HepG2 (cell line): ENCODE data around the gene KDM2B. TPM values are rescaled to one million over a fixed set of nuclear protein-coding genes. Genes with fewer than 3 reads are reported as not detected.

Source experiments
- ATAC-seq: fragments of 200-7000 bp; cut with Tn5 transposase; 3 replicates; pipeline ENCODE4 v1.9.1; 2020; ENCODE audit warnings: mild to moderate bottlenecking, moderate library complexity
- BruUV-seq: library from RNA; stranded (reverse); fragments of 400-500 nt; replicated peaks from 2 replicates; lab custom pipeline; 2021; lab: Mats Ljungman, UMichigan
- CTCF ChIA-PET: fragments of 300-600 bp; formaldehyde crosslinking; extraction: SDS; loops from one replicate; lab custom pipeline; 2021; ENCODE audit warnings: low total read pairs, inconsistent platforms, low intra/inter-chr PET ratio; lab: Yijun Ruan, JAX
- POLR2A ChIA-PET: fragments of 350-600 bp; sonication (Branson Sonifier 250); formaldehyde crosslinking; loops from one replicate; lab custom pipeline; 2020; ENCODE audit warnings: antibody characterized with exemption, inconsistent platforms; lab: Yijun Ruan, JAX
- DNase-seq: peaks from one replicate; pipeline ENCODE4 v3.0.0-alpha.2; 2015; ENCODE audit warnings: low spot score
- FAIRE-seq: peaks from 3 replicates; lab custom pipeline; 2011; peaks lifted over from hg19 to GRCh38; lab: Jason Lieb, UNC
- H2AFZ ChIP-seq: one replicate; pipeline ENCODE4 v1.6.1; 2011; ENCODE audit warnings: low read length, inconsistent platforms
- H3K27ac ChIP-seq: fragments of 300-600 bp; 3 replicates; pipeline ENCODE4 v1.8.0; 2011; ENCODE audit warnings: mixed run types, mild to moderate bottlenecking, mixed read lengths, low read length, inconsistent platforms; ENCODE audit not compliant: insufficient read depth; ENCODE audit errors: extremely low read length
- H3K27me3 ChIP-seq, 2 experiments: fragments of 200-600 bp in 1 of 2; 2 replicates in 1 of 2; 3 replicates in 1 of 2; pipeline versions ENCODE4 v1.6.0 to v1.8.0; 2011; ENCODE audit warnings: low read length in 2 of 2, mild to moderate bottlenecking in 2 of 2, moderate library complexity in 2 of 2, inconsistent platforms in 1 of 2; ENCODE audit not compliant: insufficient read depth in 2 of 2, control insufficient read depth in 1 of 2
- H3K36me3 ChIP-seq, 2 experiments: fragments of 200-600 bp in 1 of 2; replicated peaks in 1 of 2; 2 replicates in 1 of 2; 3 replicates in 1 of 2; pipeline versions ENCODE4 v1.5.1 to v1.8.0; 2011; ENCODE audit warnings: low read length in 2 of 2, inconsistent platforms in 1 of 2; ENCODE audit not compliant: insufficient read depth in 2 of 2, control insufficient read depth in 1 of 2
- H3K4me1 ChIP-seq: 2 replicates; pipeline ENCODE4 v1.5.1; 2012; ENCODE audit warnings: low read length, inconsistent platforms; ENCODE audit not compliant: insufficient read depth
- H3K4me2 ChIP-seq: 2 replicates; pipeline ENCODE4 v1.6.0; 2011; ENCODE audit warnings: low read depth, low read length, inconsistent platforms
- H3K4me3 ChIP-seq, 3 experiments: fragments of 200-600 bp in 1 of 3; sonication (generic), shearing (Covaris generic) in 1 of 3; replicated peaks in 1 of 3; 2 replicates each; pipeline ENCODE4 v1.5.1; 2011 to 2016; ENCODE audit warnings: low read length in 3 of 3, inconsistent platforms in 2 of 3, low read depth in 2 of 3, mild to moderate bottlenecking in 2 of 3, control low read depth in 1 of 3, mixed read lengths in 1 of 3; ENCODE audit not compliant: insufficient read depth in 1 of 3
- H3K79me2 ChIP-seq: one replicate; pipeline ENCODE4 v1.6.1; 2011; ENCODE audit warnings: low read length, inconsistent platforms; ENCODE audit not compliant: insufficient read depth
- H3K9ac ChIP-seq: 2 replicates; pipeline ENCODE4 v1.6.0; 2011; ENCODE audit warnings: mild to moderate bottlenecking, low read depth, low read length, inconsistent platforms; ENCODE audit not compliant: insufficient read depth
- H3K9me3 ChIP-seq: 2 replicates; pipeline ENCODE4 v1.5.1; 2012; ENCODE audit warnings: mild to moderate bottlenecking, low read length
- H4K20me1 ChIP-seq: 2 replicates; pipeline ENCODE4 v1.6.0; 2011; ENCODE audit warnings: inconsistent platforms, mild to moderate bottlenecking, low read length, moderate library complexity; ENCODE audit not compliant: insufficient read depth
- CBX2 ChIP-seq, 2 experiments: fragments of 200-600 bp in 1 of 2; sonication (generic); formaldehyde crosslinking in 1 of 2; IDR thresholded peaks; 2 replicates each; pipeline versions ENCODE4 v1.7.0 to v1.8.1; 2018 to 2022; ENCODE audit warnings: low read depth in 2 of 2, low read length in 1 of 2, mild to moderate bottlenecking in 1 of 2, missing genetic modification reagents in 1 of 2
- FOXP1 ChIP-seq, 2 experiments: fragments of 450-650 bp in 1 of 2; IDR thresholded peaks; 2 replicates each; pipeline ENCODE4 v1.6.1; 2017 to 2018; ENCODE audit warnings: antibody characterized with exemption in 1 of 2
- HDAC2 ChIP-seq: sonication (generic); formaldehyde crosslinking; IDR thresholded peaks from 2 replicates; pipeline ENCODE4 v1.4.0; 2020; ENCODE audit warnings: missing genetic modification reagents
- HMG20A ChIP-seq: IDR thresholded peaks from 2 replicates; pipeline ENCODE4 v1.6.1; 2016; ENCODE audit warnings: borderline replicate concordance
- NR2F1 ChIP-seq, 2 experiments: fragments of 450-650 bp in 1 of 2; formaldehyde crosslinking in 1 of 2; IDR thresholded peaks; 2 replicates each; pipeline versions ENCODE4 v1.5.0 to v1.6.1; 2016 to 2020; ENCODE audit warnings: mild to moderate bottlenecking in 1 of 2, missing compliant biosample characterization in 1 of 2, missing genetic modification reagents in 1 of 2, moderate library complexity in 1 of 2
- NR2F6 ChIP-seq, 2 experiments: IDR thresholded peaks; 2 replicates each; pipeline ENCODE4 v1.6.1; 2016; ENCODE audit warnings: antibody characterized with exemption in 1 of 2, mild to moderate bottlenecking in 1 of 2
- RAD21 ChIP-seq: fragments of 450-650 bp; formaldehyde crosslinking; IDR thresholded peaks from 2 replicates; pipeline ENCODE4 v1.5.0; 2020; ENCODE audit warnings: mild to moderate bottlenecking
- RXRA ChIP-seq: sonication (generic); formaldehyde crosslinking; IDR thresholded peaks from 2 replicates; pipeline ENCODE4 v1.5.1; 2020; ENCODE audit warnings: missing genetic modification reagents
- SOX6 ChIP-seq, 2 experiments: fragments of 450-650 bp in 1 of 2; sonication (generic) in 1 of 2; formaldehyde crosslinking in 1 of 2; IDR thresholded peaks; 2 replicates each; pipeline versions ENCODE4 v1.4.0 to v1.6.1; 2017 to 2020; ENCODE audit warnings: antibody characterized with exemption in 1 of 2, mild to moderate bottlenecking in 1 of 2, missing genetic modification reagents in 1 of 2
- ZMYM3 ChIP-seq: sonication (generic); formaldehyde crosslinking; IDR thresholded peaks from 2 replicates; pipeline ENCODE4 v1.5.1; 2020; ENCODE audit warnings: mild to moderate bottlenecking, missing genetic modification reagents
- ZNF441 ChIP-seq: sonication (generic); formaldehyde crosslinking; IDR thresholded peaks from 2 replicates; pipeline ENCODE4 v1.7.0; 2021; ENCODE audit warnings: missing genetic modification reagents, borderline replicate concordance
- WGBS: methylation state at CpG from one replicate; pipeline ENCODE4 v1.1.6; 2017; ENCODE audit warnings: low lambda C conversion rate; 5-methylcytosine and 5-hydroxymethylcytosine counted together
- in situ Hi-C: cut with HindIII; loops from 2 replicates; pipeline ENCODE4 v1.10.0; 2017; ENCODE audit warnings: low pct_unique_long_range_greater_than_20kb; ENCODE audit not compliant: extremely low pct_ligation_motif_present
- intact Hi-C: fragments of 100-400 bp; cut with micrococcal nuclease; formaldehyde crosslinking; loops from one replicate; pipeline ENCODE4 v1.10.0; 2022; ENCODE audit not compliant: unreplicated experiment
- polyA plus RNA-seq, 8 experiments: library from polyadenylated mRNA; depleted of rRNA in 3 of 8; stranded (reverse) in 7 of 8; unstranded in 1 of 8; fragments of >200 nt; fragmentation: Illumina TruSeq in 4 of 8; extraction: Trizol in 4 of 8; gene quantifications; 2 replicates each; pipeline versions ENCODE4 v1.2.1 to v1.2.3, GENCODE V29; 2011 to 2016; ENCODE audit warnings: low read depth in 4 of 8, missing spikeins in 1 of 8, mixed read lengths in 1 of 8; ENCODE audit not compliant: insufficient read depth in 1 of 8
- total RNA-seq, 5 experiments: library from RNA; depleted of rRNA; stranded (reverse); fragments of >200 nt; fragmentation: Illumina TruSeq; extraction: Trizol; gene quantifications; 2 replicates each; pipeline ENCODE4 v1.2.3, GENCODE V29; 2016; ENCODE audit warnings: low read depth in 1 of 5
- TF ChIP-seq, protein P1 (sequence below): sonication (generic); formaldehyde crosslinking; IDR thresholded peaks from 2 replicates; pipeline ENCODE4 v1.8.1; 2023; ENCODE audit warnings: missing genetic modification reagents, mild to moderate bottlenecking, borderline replicate concordance
- TF ChIP-seq, protein P2 (sequence below): IDR thresholded peaks from 2 replicates; pipeline ENCODE4 v1.4.0; 2020; ENCODE audit warnings: mild to moderate bottlenecking, missing genetic modification reagents
- TF ChIP-seq, protein P3 (sequence below): IDR thresholded peaks from 2 replicates; pipeline ENCODE4 v1.6.1; 2016
- TF ChIP-seq, protein P4 (sequence below): sonication (generic); formaldehyde crosslinking; IDR thresholded peaks from 2 replicates; pipeline ENCODE4 v1.5.0; 2020; ENCODE audit warnings: missing genetic modification reagents
- TF ChIP-seq, protein P5 (sequence below): IDR thresholded peaks from 2 replicates; pipeline ENCODE4 v1.6.1; 2016; ENCODE audit warnings: low read depth, control low read depth

KDM2B gene
- total and polyA plus RNA-seq, 2 of the 13 experiments (the other 11 are each of a cell fraction or from before 2014, with no cell fraction given): 17.5 to 26.1 TPM

DNA sequence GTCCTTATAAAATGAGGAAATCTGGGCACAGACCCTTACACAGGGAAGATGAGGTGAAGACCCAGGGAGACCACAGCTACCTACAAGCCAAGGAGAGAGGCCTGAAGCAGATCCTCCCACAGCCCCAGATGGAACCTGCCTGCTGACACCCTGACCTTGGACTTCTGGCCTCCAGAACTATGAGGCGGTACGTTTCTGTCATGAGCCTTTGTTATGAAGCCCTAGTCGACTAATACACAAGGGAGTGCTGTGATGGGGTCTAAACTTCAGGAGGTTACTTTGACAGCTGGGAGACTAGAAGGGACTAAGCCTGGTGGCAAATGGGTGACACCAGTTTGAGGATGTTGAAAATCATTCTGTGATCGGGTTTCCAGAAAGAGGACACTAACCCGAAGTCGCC is 95.9 kb downstream of the KDM2B start:
- BruUV-seq: no TSS peak
- no peak overlapping the region for H3K4me3 ChIP-seq
- H3K4me1 ChIP-seq: peaks cover 61% of the 10 kb centered on the region
- in situ Hi-C loops (no loop called here), intact Hi-C loops (no loop called here)
- H3K27me3 ChIP-seq: no peaks in the 10 kb centered on the region
- H2AFZ ChIP-seq: no peak overlapping the region
- no peak overlapping the region for H3K9ac ChIP-seq
- 36% methylated on average over 6 of the region's 6 CpGs for WGBS
- POLR2A ChIA-PET: no interaction called here
- no peaks in the 10 kb centered on the region for H3K79me2 ChIP-seq
- no peaks in the 10 kb centered on the region for H3K9me3 ChIP-seq
- FAIRE-seq: peak; percentile 8
- H3K27ac ChIP-seq: peak overlapping the region; percentile 46
- peak; percentile 76 for ATAC-seq
- H4K20me1 ChIP-seq: no peaks in the 10 kb centered on the region
- DNase-seq: peak; percentile 79
- peak overlapping the region; percentile 51 for H3K4me2 ChIP-seq
- H3K36me3 ChIP-seq: no peaks in the 10 kb centered on the region
- CTCF ChIA-PET: no interaction called here
- TF ChIP-seq ZMYM3 (CRISPR knock-in tag) (0 out of 2 replicates have a peak, but pooled peaks have one; percentile 16), HMG20A (peak; percentile 46; the same call in 1 of the 2 replicates), NR2F1 (CRISPR knock-in tag; IDR thresholded peaks at IDR 0.05) (peak; percentile 15 to 42; a peak in 1 of 4 replicates), HDAC2 (CRISPR knock-in tag) (peak; percentile 65; the same call in 1 of the 2 replicates), CBX2 (IDR thresholded peaks at IDR 0.05; ENCODE audit: low read depth, low read length) (no peak), CBX2 (CRISPR knock-in tag; IDR thresholded peaks at IDR 0.05; ENCODE audit: low read depth) (no peak), ZNF441 (0 out of 2 replicates have a peak, but pooled peaks have one; percentile 25), NR2F6 (IDR thresholded peaks at IDR 0.05) (0 out of 2 replicates have a peak, but pooled peaks have one; percentile 32), NR2F6 (CRISPR knock-in tag; IDR thresholded peaks at IDR 0.05) (peak; percentile 62), RXRA (peak; percentile 38; the same call in 1 of the 2 replicates), RAD21 (CRISPR knock-in tag) (no peak), SOX6 (IDR thresholded peaks at IDR 0.05) (no peak), SOX6 (CRISPR knock-in tag; IDR thresholded peaks at IDR 0.05) (peak; percentile 69), FOXP1 (IDR thresholded peaks at IDR 0.05) (no peak), FOXP1 (CRISPR knock-in tag; IDR thresholded peaks at IDR 0.05) (no peak)
- TF ChIP-seq, protein P1, sequence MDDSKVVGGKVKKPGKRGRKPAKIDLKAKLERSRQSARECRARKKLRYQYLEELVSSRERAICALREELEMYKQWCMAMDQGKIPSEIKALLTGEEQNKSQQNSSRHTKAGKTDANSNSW (CRISPR knock-in tag): no peak
- TF ChIP-seq, protein P2, sequence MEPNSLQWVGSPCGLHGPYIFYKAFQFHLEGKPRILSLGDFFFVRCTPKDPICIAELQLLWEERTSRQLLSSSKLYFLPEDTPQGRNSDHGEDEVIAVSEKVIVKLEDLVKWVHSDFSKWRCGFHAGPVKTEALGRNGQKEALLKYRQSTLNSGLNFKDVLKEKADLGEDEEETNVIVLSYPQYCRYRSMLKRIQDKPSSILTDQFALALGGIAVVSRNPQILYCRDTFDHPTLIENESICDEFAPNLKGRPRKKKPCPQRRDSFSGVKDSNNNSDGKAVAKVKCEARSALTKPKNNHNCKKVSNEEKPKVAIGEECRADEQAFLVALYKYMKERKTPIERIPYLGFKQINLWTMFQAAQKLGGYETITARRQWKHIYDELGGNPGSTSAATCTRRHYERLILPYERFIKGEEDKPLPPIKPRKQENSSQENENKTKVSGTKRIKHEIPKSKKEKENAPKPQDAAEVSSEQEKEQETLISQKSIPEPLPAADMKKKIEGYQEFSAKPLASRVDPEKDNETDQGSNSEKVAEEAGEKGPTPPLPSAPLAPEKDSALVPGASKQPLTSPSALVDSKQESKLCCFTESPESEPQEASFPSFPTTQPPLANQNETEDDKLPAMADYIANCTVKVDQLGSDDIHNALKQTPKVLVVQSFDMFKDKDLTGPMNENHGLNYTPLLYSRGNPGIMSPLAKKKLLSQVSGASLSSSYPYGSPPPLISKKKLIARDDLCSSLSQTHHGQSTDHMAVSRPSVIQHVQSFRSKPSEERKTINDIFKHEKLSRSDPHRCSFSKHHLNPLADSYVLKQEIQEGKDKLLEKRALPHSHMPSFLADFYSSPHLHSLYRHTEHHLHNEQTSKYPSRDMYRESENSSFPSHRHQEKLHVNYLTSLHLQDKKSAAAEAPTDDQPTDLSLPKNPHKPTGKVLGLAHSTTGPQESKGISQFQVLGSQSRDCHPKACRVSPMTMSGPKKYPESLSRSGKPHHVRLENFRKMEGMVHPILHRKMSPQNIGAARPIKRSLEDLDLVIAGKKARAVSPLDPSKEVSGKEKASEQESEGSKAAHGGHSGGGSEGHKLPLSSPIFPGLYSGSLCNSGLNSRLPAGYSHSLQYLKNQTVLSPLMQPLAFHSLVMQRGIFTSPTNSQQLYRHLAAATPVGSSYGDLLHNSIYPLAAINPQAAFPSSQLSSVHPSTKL (CRISPR knock-in tag): peak; percentile 62
- TF ChIP-seq, protein P3, sequence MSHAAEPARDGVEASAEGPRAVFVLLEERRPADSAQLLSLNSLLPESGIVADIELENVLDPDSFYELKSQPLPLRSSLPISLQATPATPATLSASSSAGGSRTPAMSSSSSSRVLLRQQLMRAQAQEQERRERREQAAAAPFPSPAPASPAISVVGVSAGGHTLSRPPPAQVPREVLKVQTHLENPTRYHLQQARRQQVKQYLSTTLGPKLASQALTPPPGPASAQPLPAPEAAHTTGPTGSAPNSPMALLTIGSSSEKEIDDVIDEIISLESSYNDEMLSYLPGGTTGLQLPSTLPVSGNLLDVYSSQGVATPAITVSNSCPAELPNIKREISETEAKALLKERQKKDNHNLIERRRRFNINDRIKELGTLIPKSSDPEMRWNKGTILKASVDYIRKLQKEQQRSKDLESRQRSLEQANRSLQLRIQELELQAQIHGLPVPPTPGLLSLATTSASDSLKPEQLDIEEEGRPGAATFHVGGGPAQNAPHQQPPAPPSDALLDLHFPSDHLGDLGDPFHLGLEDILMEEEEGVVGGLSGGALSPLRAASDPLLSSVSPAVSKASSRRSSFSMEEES (CRISPR knock-in tag): 0 out of 2 replicates have a peak, but pooled peaks have one; percentile 46
- TF ChIP-seq, protein P4, sequence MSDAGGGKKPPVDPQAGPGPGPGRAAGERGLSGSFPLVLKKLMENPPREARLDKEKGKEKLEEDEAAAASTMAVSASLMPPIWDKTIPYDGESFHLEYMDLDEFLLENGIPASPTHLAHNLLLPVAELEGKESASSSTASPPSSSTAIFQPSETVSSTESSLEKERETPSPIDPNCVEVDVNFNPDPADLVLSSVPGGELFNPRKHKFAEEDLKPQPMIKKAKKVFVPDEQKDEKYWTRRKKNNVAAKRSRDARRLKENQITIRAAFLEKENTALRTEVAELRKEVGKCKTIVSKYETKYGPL (CRISPR knock-in tag): no peak
- TF ChIP-seq, protein P5, sequence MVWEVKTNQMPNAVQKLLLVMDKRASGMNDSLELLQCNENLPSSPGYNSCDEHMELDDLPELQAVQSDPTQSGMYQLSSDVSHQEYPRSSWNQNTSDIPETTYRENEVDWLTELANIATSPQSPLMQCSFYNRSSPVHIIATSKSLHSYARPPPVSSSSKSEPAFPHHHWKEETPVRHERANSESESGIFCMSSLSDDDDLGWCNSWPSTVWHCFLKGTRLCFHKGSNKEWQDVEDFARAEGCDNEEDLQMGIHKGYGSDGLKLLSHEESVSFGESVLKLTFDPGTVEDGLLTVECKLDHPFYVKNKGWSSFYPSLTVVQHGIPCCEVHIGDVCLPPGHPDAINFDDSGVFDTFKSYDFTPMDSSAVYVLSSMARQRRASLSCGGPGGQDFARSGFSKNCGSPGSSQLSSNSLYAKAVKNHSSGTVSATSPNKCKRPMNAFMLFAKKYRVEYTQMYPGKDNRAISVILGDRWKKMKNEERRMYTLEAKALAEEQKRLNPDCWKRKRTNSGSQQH (CRISPR knock-in tag): 0 out of 2 replicates have a peak, but pooled peaks have one; percentile 23
